Fibroblast of villous mesenchyme (primary cell): ENCODE data around the gene MAGEA11. TPM values are rescaled to one million over a fixed set of nuclear protein-coding genes. Genes with fewer than 3 reads are reported as not detected.
"Not testable (repeated sequence)": the region's sequence is repeated elsewhere in the genome, so short reads cannot be mapped to it uniquely, and the experiment has no call there.

Source experiments
- DNase-seq: peaks from one replicate; pipeline ENCODE4 v3.0.0-alpha.2; 2010; ENCODE audit warnings: low read depth
- H3K4me3 ChIP-seq: 2 replicates; pipeline ENCODE4 v1.5.1; 2011; ENCODE audit warnings: low read depth, mild to moderate bottlenecking, low read length
- small RNA-seq: library from RNA; depleted of rRNA; stranded (forward); fragments of <200 nt; gene quantifications from one replicate; pipeline ENCODE3, GENCODE V24; 2012
- total RNA-seq: library from RNA; depleted of rRNA; stranded (reverse); fragments of >200 nt; gene quantifications from 2 replicates; pipeline ENCODE4 v1.2.3, GENCODE V29; 2012
- TF ChIP-seq, protein P1 (sequence below): IDR thresholded peaks from 2 replicates; pipeline ENCODE4 v1.5.1; 2012; ENCODE audit warnings: low read depth, mild to moderate bottlenecking, low read length; ENCODE audit not compliant: insufficient read depth

The MAGEA11 gene
- total RNA-seq, 1 donor: not detected

DNA sequence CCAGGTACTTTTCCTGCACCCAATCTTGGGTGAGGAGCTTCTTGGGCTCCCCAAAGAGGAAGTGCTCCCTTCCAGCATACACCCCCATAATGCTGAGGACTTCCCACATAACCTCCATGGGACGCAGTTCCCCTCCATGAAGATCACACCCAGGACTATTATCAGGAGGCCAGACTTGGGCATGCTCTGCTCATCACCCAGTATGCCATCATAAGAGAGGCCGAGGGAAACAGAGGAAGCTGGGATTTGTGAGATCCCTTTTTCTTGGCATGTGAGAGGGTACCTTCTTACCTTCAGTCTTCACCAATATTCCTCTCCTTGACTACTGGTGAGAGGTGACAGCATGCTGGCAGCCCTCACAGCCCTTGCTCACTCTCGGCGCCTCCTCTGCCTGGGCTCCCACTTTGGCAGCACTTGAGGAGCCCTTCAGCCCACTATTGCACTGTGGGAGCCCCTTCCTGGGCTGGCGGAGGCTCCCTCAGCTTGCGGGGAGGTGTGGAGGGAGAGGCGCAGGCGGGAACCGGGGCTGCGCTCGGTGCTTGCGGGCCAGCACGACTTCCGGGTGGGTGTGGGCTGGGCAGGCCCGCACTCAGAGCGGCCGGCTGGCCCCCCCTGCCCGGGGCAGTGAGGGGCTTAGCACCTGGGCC lies 46.3 kb downstream of the MAGEA11 start:
- TF ChIP-seq, protein P1, sequence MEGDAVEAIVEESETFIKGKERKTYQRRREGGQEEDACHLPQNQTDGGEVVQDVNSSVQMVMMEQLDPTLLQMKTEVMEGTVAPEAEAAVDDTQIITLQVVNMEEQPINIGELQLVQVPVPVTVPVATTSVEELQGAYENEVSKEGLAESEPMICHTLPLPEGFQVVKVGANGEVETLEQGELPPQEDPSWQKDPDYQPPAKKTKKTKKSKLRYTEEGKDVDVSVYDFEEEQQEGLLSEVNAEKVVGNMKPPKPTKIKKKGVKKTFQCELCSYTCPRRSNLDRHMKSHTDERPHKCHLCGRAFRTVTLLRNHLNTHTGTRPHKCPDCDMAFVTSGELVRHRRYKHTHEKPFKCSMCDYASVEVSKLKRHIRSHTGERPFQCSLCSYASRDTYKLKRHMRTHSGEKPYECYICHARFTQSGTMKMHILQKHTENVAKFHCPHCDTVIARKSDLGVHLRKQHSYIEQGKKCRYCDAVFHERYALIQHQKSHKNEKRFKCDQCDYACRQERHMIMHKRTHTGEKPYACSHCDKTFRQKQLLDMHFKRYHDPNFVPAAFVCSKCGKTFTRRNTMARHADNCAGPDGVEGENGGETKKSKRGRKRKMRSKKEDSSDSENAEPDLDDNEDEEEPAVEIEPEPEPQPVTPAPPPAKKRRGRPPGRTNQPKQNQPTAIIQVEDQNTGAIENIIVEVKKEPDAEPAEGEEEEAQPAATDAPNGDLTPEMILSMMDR: no peak
- DNase-seq: no peak
- no peak overlapping the region for H3K4me3 ChIP-seq

- H3K4me3 ChIP-seq, DNase-seq: not testable (repeated sequence)
Measured at GRCh38 chrX:149758715-149759078, 46.8 kb downstream of the MAGEA11 start.

DNA sequence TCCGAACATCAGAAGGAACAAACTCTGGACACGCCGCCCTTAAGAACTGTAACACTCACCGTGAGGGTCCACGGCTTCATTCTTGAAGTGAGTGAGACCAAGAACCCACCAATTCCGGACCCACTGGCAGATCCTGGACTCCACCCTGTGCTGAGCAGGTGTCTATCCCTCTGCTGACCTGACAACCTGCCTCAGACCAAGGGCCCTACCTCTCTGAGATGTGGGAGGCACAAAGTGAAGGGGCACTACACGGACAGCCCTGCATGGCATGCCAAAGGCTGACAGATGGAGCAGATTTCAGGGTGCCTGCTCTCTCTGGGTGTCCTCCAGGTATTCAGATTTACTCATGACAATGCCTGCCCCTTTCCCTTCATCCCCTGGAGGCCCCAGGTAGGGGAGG lies 48.0 kb downstream of the MAGEA11 start:
- TF ChIP-seq, protein P1: no peak
- no peak overlapping the region for H3K4me3 ChIP-seq
- DNase-seq: no peak

DNA sequence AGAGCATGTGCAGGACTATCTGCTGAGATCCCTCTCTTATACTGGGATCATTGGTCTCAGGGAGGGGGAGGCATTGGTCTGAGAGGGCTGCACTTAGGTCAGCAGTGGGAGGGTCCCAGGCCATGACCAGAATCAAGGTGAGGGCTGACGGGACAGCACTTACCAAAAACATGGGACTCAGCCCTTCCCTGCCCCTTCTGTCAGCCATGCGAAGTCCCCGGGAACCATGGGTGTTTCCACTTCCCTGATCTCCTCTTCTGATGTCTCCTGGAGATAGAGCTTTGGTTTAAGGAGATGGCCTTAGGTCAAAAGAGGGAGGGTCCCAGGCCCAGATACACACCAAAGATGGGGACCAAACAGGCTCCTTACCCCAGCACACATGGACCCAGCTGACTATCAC lies 49.1 kb downstream of the MAGEA11 start:
- H3K4me3 ChIP-seq: no peak overlapping the region
- no peak for DNase-seq
- TF ChIP-seq, protein P1: no peak

- not testable (repeated sequence) for DNase-seq, H3K4me3 ChIP-seq
Measured at GRCh38 chrX:149761858-149762674, 50.2 kb downstream of the MAGEA11 start.

DNA sequence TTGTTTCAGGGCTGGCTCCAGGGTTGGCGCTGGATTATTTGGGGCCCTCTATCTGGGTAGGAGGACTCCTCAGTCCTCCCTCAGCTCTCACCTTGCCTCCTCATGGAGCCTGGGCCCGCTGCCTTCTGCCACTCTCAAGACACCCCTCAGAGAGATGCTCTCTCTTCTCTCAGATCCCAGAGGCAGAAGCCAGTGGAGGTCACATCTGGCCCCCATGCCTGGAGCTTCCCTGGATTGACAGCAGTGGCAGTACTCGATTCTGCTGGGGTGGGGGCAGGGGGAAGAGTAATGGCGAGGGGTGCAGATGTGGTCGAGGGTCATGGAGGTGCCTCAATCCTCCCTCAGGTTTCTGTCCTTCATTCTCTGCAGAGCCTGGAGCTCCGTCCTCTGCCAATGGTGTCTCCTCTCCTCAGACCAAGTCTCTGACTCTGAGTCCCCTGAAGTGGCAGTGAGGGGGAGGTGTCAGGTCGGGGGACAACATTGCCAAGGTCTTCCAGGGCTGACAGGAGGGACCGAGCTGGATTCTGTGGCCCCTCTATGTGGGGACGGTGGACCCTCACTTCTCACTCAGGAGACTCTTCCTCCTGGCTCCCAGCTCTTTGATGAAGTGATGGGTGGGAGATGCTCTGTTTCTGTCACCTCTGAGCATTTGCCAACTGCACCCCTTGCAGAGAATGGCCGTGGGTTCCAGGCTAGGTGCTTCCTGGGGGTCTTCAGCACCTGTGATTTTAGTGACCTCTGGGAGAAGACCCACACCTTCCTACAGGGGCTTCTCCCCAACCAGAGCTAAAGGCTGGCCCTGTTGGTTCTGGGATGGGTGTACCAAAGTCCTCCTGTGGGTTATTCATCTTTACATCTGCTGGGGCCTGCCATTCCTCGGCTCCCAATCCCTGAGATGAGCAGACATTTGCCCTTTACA lies 51.1 kb downstream of the MAGEA11 start:
- H3K4me3 ChIP-seq: no peak overlapping the region
- no peak for DNase-seq
- TF ChIP-seq, protein P1: no peak

Small RNAs within 50 kb of the gene (small RNA-seq; reads per million reads assigned to genes)
- gene AC244098.1 (not detected), gene AC244098.2 (not detected), gene AC244098.3 (not detected)

Other genes with a start within 250 kb of the MAGEA11 start
- 35.4 and 50.1 TPM in 2 replicates for gene IDS, start 206.8 kb upstream of the MAGEA11 start, total RNA-seq
- 11.7 and 12.2 TPM in 2 replicates for gene EOLA1, start 171.0 kb upstream of the MAGEA11 start, total RNA-seq
- gene HSFX3, start 162.1 kb upstream of the MAGEA11 start, total RNA-seq: not detected in 2 replicates
- gene MAGEA9B, start 124.6 kb upstream of the MAGEA11 start, total RNA-seq: under 0.01 TPM in 1 of 2 replicates, not detected in the other
- gene HSFX2, start 116.7 kb upstream of the MAGEA11 start, total RNA-seq: 0.86 TPM in 1 of 2 replicates, not detected in the other
- 14.5 and 17.7 TPM in 2 replicates for gene TMEM185A, start 80.3 kb upstream of the MAGEA11 start, total RNA-seq
- gene HSFX1, start 62.0 kb downstream of the MAGEA11 start, total RNA-seq: 0.43 and 0.64 TPM in 2 replicates
- not detected in 2 replicates for gene MAGEA9, start 69.9 kb downstream of the MAGEA11 start, total RNA-seq
- gene MAGEA8, start 169.1 kb downstream of the MAGEA11 start, total RNA-seq: not detected in 2 replicates
- not detected in 2 replicates for gene HSFX4, start 217.5 kb downstream of the MAGEA11 start, total RNA-seq
- gene EOLA2, start 226.4 kb downstream of the MAGEA11 start, total RNA-seq: 16.4 and 23.2 TPM in 2 replicates